ENCODE data around the gene LCE5A.

Gene LCE5A

GRCh38 chr1:152516082-152516481 is 5.5 kb downstream of the LCE5A start:
- Histone ChIP-seq H3K36me3 (ENCODE audit: insufficient read depth, low read length) (no peaks in the 10 kb centered on the region), H3K27ac (ENCODE audit: low read depth, low read length) (no peak overlapping the region), H3K27me3 (ENCODE audit: insufficient read depth, low read length) (peaks cover 67% of the 10 kb centered on the region), H3K4me3 (ENCODE audit: low read depth, low read length) (no peak overlapping the region), H3K4me1 (ENCODE audit: control insufficient read depth, insufficient read depth, low read length, unreplicated experiment) (peaks cover 11% of the 10 kb centered on the region), H2AFZ (ENCODE audit: low read length, unreplicated experiment) (no peak overlapping the region), H3K79me2 (ENCODE audit: control insufficient read depth, insufficient read depth, low read length, unreplicated experiment) (no peaks in the 10 kb centered on the region)

- Histone ChIP-seq H3K27me3 (ENCODE audit: insufficient read depth, low read length) (peaks cover 68% of the 10 kb centered on the region), H3K79me2 (ENCODE audit: control insufficient read depth, insufficient read depth, low read length, unreplicated experiment) (no peaks in the 10 kb centered on the region), H3K36me3 (ENCODE audit: insufficient read depth, low read length) (no peaks in the 10 kb centered on the region), H3K4me3 (ENCODE audit: low read depth, low read length) (no peak overlapping the region), H2AFZ (ENCODE audit: low read length, unreplicated experiment) (no peak overlapping the region), H3K4me1 (ENCODE audit: control insufficient read depth, insufficient read depth, low read length, unreplicated experiment) (peaks cover 11% of the 10 kb centered on the region), H3K27ac (ENCODE audit: low read depth, low read length) (no peak overlapping the region)
Measured at GRCh38 chr1:152517237-152517811, 6.7 kb downstream of the LCE5A start.

GRCh38 chr1:152519851-152520250 is 9.2 kb downstream of the LCE5A start:
- no peak overlapping the region for H3K4me3 ChIP-seq (ENCODE audit: low read depth, low read length)
- peaks cover 11% of the 10 kb centered on the region for H3K4me1 ChIP-seq (ENCODE audit: control insufficient read depth, insufficient read depth, low read length, unreplicated experiment)
- peaks cover 67% of the 10 kb centered on the region for H3K27me3 ChIP-seq (ENCODE audit: insufficient read depth, low read length)
- H3K36me3 ChIP-seq (ENCODE audit: insufficient read depth, low read length), result no peaks in the 10 kb centered on the region
- no peak overlapping the region for H3K27ac ChIP-seq (ENCODE audit: low read depth, low read length)
- H2AFZ ChIP-seq (ENCODE audit: low read length, unreplicated experiment), result no peak overlapping the region
- H3K79me2 ChIP-seq (ENCODE audit: control insufficient read depth, insufficient read depth, low read length, unreplicated experiment), result no peaks in the 10 kb centered on the region

GRCh38 chr1:152520561-152521090 is 10.0 kb downstream of the LCE5A start:
- H2AFZ ChIP-seq (ENCODE audit: low read length, unreplicated experiment), result no peak overlapping the region
- H3K4me1 ChIP-seq (ENCODE audit: control insufficient read depth, insufficient read depth, low read length, unreplicated experiment), result peaks cover 11% of the 10 kb centered on the region
- H3K27me3 ChIP-seq (ENCODE audit: insufficient read depth, low read length), result peaks cover 59% of the 10 kb centered on the region
- no peak overlapping the region for H3K27ac ChIP-seq (ENCODE audit: low read depth, low read length)
- no peaks in the 10 kb centered on the region for H3K36me3 ChIP-seq (ENCODE audit: insufficient read depth, low read length)
- H3K79me2 ChIP-seq (ENCODE audit: control insufficient read depth, insufficient read depth, low read length, unreplicated experiment), result no peaks in the 10 kb centered on the region
- H3K4me3 ChIP-seq (ENCODE audit: low read depth, low read length), result no peak overlapping the region

GRCh38 chr1:152525080-152525641 is 14.6 kb downstream of the LCE5A start:
- no peaks in the 10 kb centered on the region for H3K79me2 ChIP-seq (ENCODE audit: control insufficient read depth, insufficient read depth, low read length, unreplicated experiment)
- peaks cover 58% of the 10 kb centered on the region for H3K27me3 ChIP-seq (ENCODE audit: insufficient read depth, low read length)
- H3K4me3 ChIP-seq (ENCODE audit: low read depth, low read length), result no peak overlapping the region
- no peaks in the 10 kb centered on the region for H3K4me1 ChIP-seq (ENCODE audit: control insufficient read depth, insufficient read depth, low read length, unreplicated experiment)
- no peak overlapping the region for H2AFZ ChIP-seq (ENCODE audit: low read length, unreplicated experiment)
- H3K36me3 ChIP-seq (ENCODE audit: insufficient read depth, low read length), result no peaks in the 10 kb centered on the region
- H3K27ac ChIP-seq (ENCODE audit: low read depth, low read length), result no peak overlapping the region

- H3K27me3 ChIP-seq (ENCODE audit: insufficient read depth, low read length), result peaks cover 57% of the 10 kb centered on the region
- H3K36me3 ChIP-seq (ENCODE audit: insufficient read depth, low read length), result no peaks in the 10 kb centered on the region
- no peak overlapping the region for H3K27ac ChIP-seq (ENCODE audit: low read depth, low read length)
- H3K4me1 ChIP-seq (ENCODE audit: control insufficient read depth, insufficient read depth, low read length, unreplicated experiment), result no peaks in the 10 kb centered on the region
- H2AFZ ChIP-seq (ENCODE audit: low read length, unreplicated experiment), result no peak overlapping the region
- no peak overlapping the region for H3K4me3 ChIP-seq (ENCODE audit: low read depth, low read length)
- no peaks in the 10 kb centered on the region for H3K79me2 ChIP-seq (ENCODE audit: control insufficient read depth, insufficient read depth, low read length, unreplicated experiment)
Measured at GRCh38 chr1:152533327-152533938, 22.8 kb downstream of the LCE5A start.

GRCh38 chr1:152535774-152536173 is 25.2 kb downstream of the LCE5A start:
- Histone ChIP-seq H3K4me1 (ENCODE audit: control insufficient read depth, insufficient read depth, low read length, unreplicated experiment) (no peaks in the 10 kb centered on the region), H2AFZ (ENCODE audit: low read length, unreplicated experiment) (no peak overlapping the region), H3K27me3 (ENCODE audit: insufficient read depth, low read length) (peaks cover 38% of the 10 kb centered on the region), H3K27ac (ENCODE audit: low read depth, low read length) (no peak overlapping the region), H3K79me2 (ENCODE audit: control insufficient read depth, insufficient read depth, low read length, unreplicated experiment) (no peaks in the 10 kb centered on the region), H3K36me3 (ENCODE audit: insufficient read depth, low read length) (no peaks in the 10 kb centered on the region), H3K4me3 (ENCODE audit: low read depth, low read length) (no peak overlapping the region)

- H3K4me1 ChIP-seq (ENCODE audit: control insufficient read depth, insufficient read depth, low read length, unreplicated experiment), result no peaks in the 10 kb centered on the region
- H3K4me3 ChIP-seq (ENCODE audit: low read depth, low read length), result no peak overlapping the region
- H3K27me3 ChIP-seq (ENCODE audit: insufficient read depth, low read length), result peaks cover 30% of the 10 kb centered on the region
Measured at GRCh38 chr1:152537496-152537895, 26.9 kb downstream of the LCE5A start.

GRCh38 chr1:152539901-152540300 is 29.3 kb downstream of the LCE5A start:
- no peak overlapping the region for H2AFZ ChIP-seq (ENCODE audit: low read length, unreplicated experiment)
- H3K4me3 ChIP-seq (ENCODE audit: low read depth, low read length), result no peak overlapping the region
- H3K79me2 ChIP-seq (ENCODE audit: control insufficient read depth, insufficient read depth, low read length, unreplicated experiment), result no peaks in the 10 kb centered on the region
- peaks cover 22% of the 10 kb centered on the region for H3K27me3 ChIP-seq (ENCODE audit: insufficient read depth, low read length)
- no peaks in the 10 kb centered on the region for H3K4me1 ChIP-seq (ENCODE audit: control insufficient read depth, insufficient read depth, low read length, unreplicated experiment)
- no peak overlapping the region for H3K27ac ChIP-seq (ENCODE audit: low read depth, low read length)
- H3K36me3 ChIP-seq (ENCODE audit: insufficient read depth, low read length), result no peaks in the 10 kb centered on the region

More at GRCh38 chr1:152537496-152537895, 26.9 kb downstream of the LCE5A start:
- Histone ChIP-seq H3K27ac (ENCODE audit: low read depth, low read length) (no peak overlapping the region), H2AFZ (ENCODE audit: low read length, unreplicated experiment) (no peak overlapping the region), H3K79me2 (ENCODE audit: control insufficient read depth, insufficient read depth, low read length, unreplicated experiment) (no peaks in the 10 kb centered on the region), H3K36me3 (ENCODE audit: insufficient read depth, low read length) (no peaks in the 10 kb centered on the region)

GRCh38 chr1:152543820-152544219 is 33.2 kb downstream of the LCE5A start:
- H3K79me2 ChIP-seq (ENCODE audit: control insufficient read depth, insufficient read depth, low read length, unreplicated experiment), result no peaks in the 10 kb centered on the region
- no peak overlapping the region for H3K4me3 ChIP-seq (ENCODE audit: low read depth, low read length)
- no peaks in the 10 kb centered on the region for H3K36me3 ChIP-seq (ENCODE audit: insufficient read depth, low read length)
- H3K4me1 ChIP-seq (ENCODE audit: control insufficient read depth, insufficient read depth, low read length, unreplicated experiment), result no peaks in the 10 kb centered on the region
- H3K27me3 ChIP-seq (ENCODE audit: insufficient read depth, low read length), result no peaks in the 10 kb centered on the region
- H3K27ac ChIP-seq (ENCODE audit: low read depth, low read length), result no peak overlapping the region
- H2AFZ ChIP-seq (ENCODE audit: low read length, unreplicated experiment), result no peak overlapping the region

- no peaks in the 10 kb centered on the region for H3K27me3 ChIP-seq (ENCODE audit: insufficient read depth, low read length)
- no peaks in the 10 kb centered on the region for H3K36me3 ChIP-seq (ENCODE audit: insufficient read depth, low read length)
- no peak overlapping the region for H3K27ac ChIP-seq (ENCODE audit: low read depth, low read length)
- H3K79me2 ChIP-seq (ENCODE audit: control insufficient read depth, insufficient read depth, low read length, unreplicated experiment), result no peaks in the 10 kb centered on the region
- H3K4me3 ChIP-seq (ENCODE audit: low read depth, low read length), result no peak overlapping the region
- H2AFZ ChIP-seq (ENCODE audit: low read length, unreplicated experiment), result no peak overlapping the region
- H3K4me1 ChIP-seq (ENCODE audit: control insufficient read depth, insufficient read depth, low read length, unreplicated experiment), result no peaks in the 10 kb centered on the region
Measured at GRCh38 chr1:152546704-152547103, 36.1 kb downstream of the LCE5A start.
